ENCODE measurements around the gene GNG7.

GNG7 gene

DNA sequence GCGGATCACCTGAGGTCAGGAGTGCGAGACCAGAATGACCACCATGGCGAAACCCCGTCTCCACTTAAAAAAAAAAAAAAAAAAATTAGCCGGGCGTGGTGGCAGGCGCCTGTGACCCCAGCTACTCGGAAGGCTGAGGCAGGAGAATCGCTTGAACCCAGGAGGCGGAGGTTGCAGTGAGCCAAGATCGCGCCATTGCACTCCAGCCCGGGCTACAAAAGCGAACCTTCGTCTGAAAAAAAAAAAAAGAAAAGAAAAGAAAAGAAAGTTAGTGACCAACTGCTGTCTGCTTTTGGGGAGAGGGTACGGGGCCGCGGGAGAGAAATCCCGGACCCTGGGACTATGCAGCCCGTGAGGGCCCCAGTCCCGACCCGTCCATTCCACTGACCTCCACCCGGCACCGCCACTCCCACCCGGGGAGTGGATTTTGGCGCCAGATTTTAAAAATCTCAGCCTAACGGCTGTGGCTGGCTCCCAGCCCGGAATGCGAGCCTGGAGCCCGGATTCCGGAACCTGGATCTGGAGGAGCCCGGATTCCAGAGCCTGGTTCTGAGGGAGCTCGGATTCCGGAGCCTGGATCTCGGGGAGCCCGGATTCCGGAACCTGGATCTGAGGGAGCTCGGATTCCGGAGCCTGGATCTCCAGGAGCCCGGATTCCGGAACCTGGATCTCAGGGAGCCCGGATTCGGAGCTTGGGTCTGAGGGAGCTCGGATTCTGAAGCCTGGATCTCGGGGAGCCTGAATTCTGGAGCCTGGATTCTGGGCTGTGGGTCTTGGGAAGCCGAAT, 239.7 kb downstream of the GNG7 start:
- no peaks in the 10 kb centered on the region for H3K4me1 ChIP-seq (ENCODE audit: insufficient read depth, low read length)
- H3K9ac ChIP-seq (ENCODE audit: low read depth, low read length), result peak overlapping the region; percentile 63
- H3K36me3 ChIP-seq (ENCODE audit: insufficient read depth, low read length), result no peaks in the 10 kb centered on the region
- peak overlapping the region; percentile 74 for H3K4me3 ChIP-seq (ENCODE audit: low read length)
- no peaks in the 10 kb centered on the region for H3K9me3 ChIP-seq (ENCODE audit: insufficient read depth, low read depth, low read length)
- no peaks in the 10 kb centered on the region for H3K27me3 ChIP-seq (ENCODE audit: insufficient read depth, low read length)
- 3% methylated on average over 46 of the region's 46 CpGs for WGBS
- H3K27ac ChIP-seq (ENCODE audit: low read depth, low read length), result peak overlapping the region; percentile 85; the same call in 1 of the 2 replicates

DNA sequence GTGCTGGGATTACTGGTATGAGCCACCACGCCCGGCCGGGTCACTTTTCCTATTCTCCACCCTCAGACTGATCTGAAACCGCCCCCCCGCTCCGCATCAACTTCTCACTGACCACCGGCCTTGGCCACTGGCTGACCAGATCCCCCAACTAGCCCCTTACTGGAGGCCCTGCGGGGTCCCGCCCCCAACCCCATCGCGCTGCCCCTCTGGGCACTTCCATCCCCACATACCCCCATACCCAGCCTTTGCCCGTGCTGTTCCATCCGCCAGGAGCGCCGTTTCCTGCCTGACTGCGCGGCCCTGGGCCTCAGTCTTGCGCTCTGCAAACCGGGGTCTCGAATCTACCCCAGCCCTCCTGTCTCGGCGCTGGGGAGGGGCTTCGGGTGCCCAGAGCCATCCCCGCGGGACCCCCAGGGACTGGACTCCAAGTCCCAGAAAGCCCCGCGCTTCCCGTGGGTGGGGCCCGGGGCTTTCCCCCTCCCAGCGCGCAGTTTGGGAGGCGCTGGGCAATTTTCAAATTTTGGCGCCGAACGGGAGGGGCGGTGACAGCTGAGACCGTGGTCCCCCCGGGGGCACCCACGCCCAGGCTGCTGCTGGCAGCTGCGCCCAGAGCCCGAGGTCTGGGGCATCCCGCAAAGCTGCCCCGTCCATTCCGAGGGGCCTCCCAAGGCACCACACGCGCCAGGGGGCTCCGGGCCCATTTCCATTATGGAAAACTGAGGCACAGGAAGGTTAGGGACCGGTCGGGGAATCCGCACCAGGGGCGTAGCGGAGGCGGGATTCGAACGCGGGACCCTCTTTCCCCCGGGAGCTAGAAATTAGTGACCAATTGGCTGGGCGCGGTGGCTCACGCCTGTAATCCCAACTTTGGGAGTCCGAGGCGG, 240.5 kb downstream of the GNG7 start:
- WGBS, result 7% methylated on average over 62 of the region's 62 CpGs
- Histone ChIP-seq H3K4me1 (ENCODE audit: insufficient read depth, low read length) (no peaks in the 10 kb centered on the region), H3K36me3 (ENCODE audit: insufficient read depth, low read length) (no peaks in the 10 kb centered on the region), H3K9me3 (ENCODE audit: insufficient read depth, low read depth, low read length) (no peaks in the 10 kb centered on the region), H3K4me3 (ENCODE audit: low read length) (peak overlapping the region; percentile 74), H3K27ac (ENCODE audit: low read depth, low read length) (peak overlapping the region; percentile 85; the same call in 1 of the 2 replicates), H3K9ac (ENCODE audit: low read depth, low read length) (peak overlapping the region; percentile 63), H3K27me3 (ENCODE audit: insufficient read depth, low read length) (no peaks in the 10 kb centered on the region)

Data from HUES64 (cell line).